IPS DF 19.7 (cell line): Measurements from ENCODE around the gene RALBP1.
"Not testable (repeated sequence)": the region's sequence is repeated elsewhere in the genome, so short reads cannot be mapped to it uniquely, and the experiment has no call there.

Experiments
- DNase-seq: peaks from one replicate; pipeline ENCODE4 v3.0.0-alpha.2; 2013; ENCODE audit warnings: low read depth, low spot score

Gene RALBP1

GRCh38 chr18:9474983-9475642 is at the start of gene RALBP1:
RALBP1 (plus strand) TSS chr18:9475513; CDS start chr18:9513046, 37,533 bp downstream.
- peak; percentile 96 for DNase-seq

DNA sequence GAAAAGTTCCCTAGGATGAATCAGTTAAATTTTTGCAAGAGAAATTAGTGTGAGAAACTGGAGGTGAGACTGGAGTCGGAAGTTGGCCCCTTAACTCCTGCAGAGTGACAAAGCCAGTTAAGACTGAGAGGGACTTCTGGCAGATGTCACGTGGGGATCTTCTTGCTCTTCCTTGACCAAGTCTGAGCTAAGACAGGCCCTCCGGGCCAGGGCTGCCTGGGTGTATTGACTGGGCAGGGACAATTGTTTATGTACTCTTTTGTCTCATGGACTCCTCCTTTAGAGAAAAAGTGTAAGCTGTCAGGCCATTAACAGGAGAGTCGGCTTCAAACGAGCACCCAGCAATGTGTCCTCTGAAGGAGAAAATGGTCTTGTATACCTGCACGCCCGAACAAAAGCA is 48.6 kb upstream of the RALBP1 start:
- DNase-seq: no peak

GRCh38 chr18:9428301-9428706 is 47.0 kb upstream of the RALBP1 start:
- no peak for DNase-seq

GRCh38 chr18:9428862-9429661 is 46.3 kb upstream of the RALBP1 start:
- no peak for DNase-seq

- no peak for DNase-seq
These were observed 45.7 kb upstream of the RALBP1 start for GRCh38 chr18:9429662-9429993.

- not testable (repeated sequence) for DNase-seq
These were observed 45.0 kb upstream of the RALBP1 start for GRCh38 chr18:9430315-9430714.

GRCh38 chr18:9431296-9431695 is 44.0 kb upstream of the RALBP1 start:
- no peak for DNase-seq

GRCh38 chr18:9433122-9433521 is 42.2 kb upstream of the RALBP1 start:
- DNase-seq: not testable (repeated sequence)

- DNase-seq: no peak
These were observed 41.6 kb upstream of the RALBP1 start for GRCh38 chr18:9433671-9434121.

- DNase-seq: no peak
These were observed 41.1 kb upstream of the RALBP1 start for GRCh38 chr18:9434122-9434701.

- DNase-seq: no peak
These were observed 40.3 kb upstream of the RALBP1 start for GRCh38 chr18:9435041-9435440.

GRCh38 chr18:9436206-9436929 is 38.9 kb upstream of the RALBP1 start:
- no peak for DNase-seq

- DNase-seq: no peak
These were observed 38.3 kb upstream of the RALBP1 start for GRCh38 chr18:9437021-9437437.

- DNase-seq: no peak
These were observed 37.6 kb upstream of the RALBP1 start for GRCh38 chr18:9437672-9438071.

DNA sequence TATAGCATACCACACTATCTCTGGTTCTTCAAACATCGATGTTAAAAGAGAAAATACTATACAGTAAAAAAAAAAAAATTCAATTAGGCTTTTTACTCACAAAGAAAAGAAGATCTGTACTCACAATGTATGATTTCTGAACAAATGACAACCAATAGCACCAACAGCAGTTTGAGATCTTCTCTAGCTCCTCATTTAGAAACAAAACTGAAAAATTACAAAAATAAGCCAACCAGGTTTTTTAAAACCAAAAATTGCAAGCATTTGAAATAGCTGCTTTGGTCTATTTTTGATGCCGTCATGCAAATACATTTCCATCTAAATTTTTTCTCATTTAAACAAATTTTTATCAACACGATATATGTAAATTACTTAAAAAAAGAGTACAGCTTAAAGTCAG is 34.3 kb upstream of the RALBP1 start:
- DNase-seq: no peak

GRCh38 chr18:9444549-9444948 is 30.8 kb upstream of the RALBP1 start:
- no peak for DNase-seq

DNA sequence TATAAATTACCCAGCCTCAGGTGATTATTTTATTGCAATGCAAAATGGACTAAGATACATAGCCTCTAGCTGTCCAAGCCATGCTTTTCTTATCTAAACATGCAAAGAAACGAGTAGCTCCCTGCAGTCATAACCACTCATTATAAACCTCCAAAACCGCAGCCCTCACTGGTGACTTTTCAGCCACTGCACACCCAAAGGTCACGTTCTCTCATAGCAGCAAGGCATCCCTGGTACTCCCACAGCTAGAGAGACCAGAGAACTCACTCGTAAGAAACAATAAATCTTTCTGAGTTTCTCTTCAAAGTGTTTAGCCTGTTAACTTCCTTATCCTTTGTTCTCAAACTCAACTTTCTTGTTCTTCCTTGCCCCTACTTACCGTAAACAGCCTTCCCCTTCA is 28.5 kb upstream of the RALBP1 start:
- no peak for DNase-seq

GRCh38 chr18:9447334-9447733 is 28.0 kb upstream of the RALBP1 start:
- DNase-seq: no peak

- no peak for DNase-seq
These were observed 25.5 kb upstream of the RALBP1 start for GRCh38 chr18:9449600-9450414.

DNA sequence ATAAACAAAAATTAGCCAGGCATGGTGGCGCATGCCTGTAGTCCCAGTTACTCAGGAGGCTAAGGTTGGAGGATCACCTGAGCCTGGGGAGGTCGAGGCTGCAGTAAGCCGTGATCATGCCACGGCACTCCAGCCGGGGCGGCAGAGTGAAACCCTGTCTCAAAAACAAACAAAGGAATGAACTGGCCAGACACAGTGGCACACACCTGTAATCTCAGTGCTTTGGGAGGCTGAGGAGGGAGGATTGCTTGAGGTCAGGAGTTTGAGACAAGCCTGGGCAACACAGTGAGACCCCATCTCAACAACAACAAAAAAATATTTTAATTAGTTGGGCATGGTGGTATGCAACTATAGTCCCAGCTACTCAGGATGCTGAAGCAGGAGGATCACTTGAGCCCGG is 24.4 kb upstream of the RALBP1 start:
- not testable (repeated sequence) for DNase-seq

DNA sequence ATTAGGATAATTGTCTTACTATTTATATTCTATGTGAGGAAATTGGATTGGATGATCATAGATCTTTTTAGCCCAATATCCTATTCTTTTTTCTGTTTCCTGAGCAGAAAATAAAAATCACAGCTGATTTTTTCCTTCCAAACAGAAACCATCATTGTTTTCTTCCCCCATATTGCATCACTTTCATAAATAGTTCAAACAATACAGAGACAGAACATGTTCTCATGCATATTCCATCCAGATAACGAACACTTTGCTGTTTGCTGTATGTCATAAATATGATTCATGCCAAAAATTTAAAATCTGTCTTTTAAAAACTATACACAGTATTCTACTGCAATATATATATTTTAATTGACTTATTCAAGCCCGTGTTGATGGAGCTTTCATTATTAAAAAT is 22.0 kb upstream of the RALBP1 start:
- DNase-seq: no peak
